ENCODE results near the gene REST. TPM values are rescaled to one million over a fixed set of nuclear protein-coding genes. Genes with fewer than 3 reads are reported as not detected.
A peak's percentile ranks its signal among the peaks of the same experiment; 100 is the strongest.

Gene REST
- total and polyA plus RNA-seq, 11 donors: 4.4 to 41.6 (median 26.8) TPM

DNA sequence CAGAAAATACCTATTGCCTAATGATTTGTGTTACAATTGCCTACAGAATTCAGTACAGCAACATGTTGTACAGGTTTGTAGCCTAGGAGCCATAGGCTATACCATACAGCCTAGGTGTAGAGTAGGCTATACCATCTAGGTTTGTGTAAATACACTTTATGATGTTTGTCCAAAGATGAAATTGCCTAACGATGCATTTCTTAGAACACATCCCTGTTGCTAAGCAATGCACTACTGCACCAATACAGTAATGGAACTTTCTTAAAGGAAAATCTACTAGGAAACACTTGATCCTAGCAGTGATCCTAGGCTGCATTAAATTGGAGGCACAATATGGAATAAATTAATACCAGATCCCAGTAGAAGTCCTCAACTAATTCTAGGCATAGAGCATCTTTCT is 51.4 kb downstream of the REST start:
- ATAC-seq (no peak), DNase-seq (no peak)
- 78 to 86% (median 85%) methylated on average over 1 of the region's 1 CpG for WGBS, 4 donors
- H3K9me3 ChIP-seq: no peaks in the 10 kb centered on the region
- peaks cover 0 to 11% (median 4%) of the 10 kb centered on the region in 12 donors for H3K4me1 ChIP-seq
- H3K27me3 ChIP-seq: no peaks in the 10 kb centered on the region
- intact Hi-C loops (cut with DNase I): no loop called here
- H3K36me3 ChIP-seq: peaks cover 0 to 34% (median 29%) of the 10 kb centered on the region in 9 donors
- peak overlapping the region in 1 of 12 donors; percentile 51 for H3K27ac ChIP-seq
- no peak overlapping the region for H3K4me3 ChIP-seq
- no peak for TF ChIP-seq POLR2A (IDR thresholded peaks at IDR 0.05)

DNA sequence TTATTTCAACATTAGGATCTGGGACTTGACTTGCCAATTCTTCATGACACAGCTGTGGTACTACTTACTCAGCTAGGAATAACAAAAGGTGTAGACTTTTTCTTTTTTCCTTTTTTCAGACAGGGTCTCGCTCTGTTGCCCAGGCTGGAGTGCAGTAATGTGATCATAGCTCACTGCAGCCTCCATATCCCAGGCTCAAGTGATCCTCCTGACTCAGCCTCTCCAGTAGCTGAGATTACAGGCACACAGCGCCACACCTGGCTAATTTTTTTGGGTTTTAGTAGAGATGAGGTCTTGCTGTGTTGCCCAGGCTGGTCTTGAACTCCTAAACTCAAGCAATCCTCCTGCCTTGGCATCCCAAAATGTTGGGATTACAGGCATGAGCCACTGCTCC is 53.4 kb downstream of the REST start:
- 97 to 100% (median 99%) methylated on average over 2 of the region's 2 CpGs for WGBS, 4 donors
- TF ChIP-seq POLR2A (IDR thresholded peaks at IDR 0.05) (no peak), CTCF (IDR thresholded peaks at IDR 0.05) (no peak)
- peaks cover 0 to 55% (median 49%) of the 10 kb centered on the region in 9 donors for H3K36me3 ChIP-seq
- H3K4me1 ChIP-seq: peaks cover 0 to 11% (median 4%) of the 10 kb centered on the region in 12 donors
- H3K27me3 ChIP-seq: no peaks in the 10 kb centered on the region
- DNase-seq: no peak
- H3K4me3 ChIP-seq: no peak overlapping the region
- no peak overlapping the region for H3K27ac ChIP-seq
- no peak for ATAC-seq
- H3K9me3 ChIP-seq: no peaks in the 10 kb centered on the region
- intact Hi-C loops (cut with DNase I): no loop called here

- peaks cover 0 to 20% (median 10%) of the 10 kb centered on the region in 12 donors for H3K9me3 ChIP-seq
- intact Hi-C loops (cut with DNase I): loop anchor here in 2 of 10 donors (5.0 to 10.0 kb wide), 2 partner anchors 57 to 59 kb away; no protein-coding TSS in a partner anchor
- H3K4me1 ChIP-seq: peaks cover 0 to 23% (median 15%) of the 10 kb centered on the region in 12 donors
- no peaks in the 10 kb centered on the region for H3K27me3 ChIP-seq
- H3K27ac ChIP-seq: no peak overlapping the region
- DNase-seq: no peak
- WGBS, 4 donors: 95 to 97% (median 96%) methylated on average over 2 of the region's 2 CpGs
- no peak overlapping the region for H3K4me3 ChIP-seq
- no peak for ATAC-seq
- H3K36me3 ChIP-seq: peaks cover 0 to 86% (median 80%) of the 10 kb centered on the region in 9 donors
- TF ChIP-seq POLR2A (IDR thresholded peaks at IDR 0.05) (no peak), CTCF (IDR thresholded peaks at IDR 0.05) (no peak)
Observed at GRCh38 chr4:56971383-56971782, 63.7 kb downstream of the REST start.

DNA sequence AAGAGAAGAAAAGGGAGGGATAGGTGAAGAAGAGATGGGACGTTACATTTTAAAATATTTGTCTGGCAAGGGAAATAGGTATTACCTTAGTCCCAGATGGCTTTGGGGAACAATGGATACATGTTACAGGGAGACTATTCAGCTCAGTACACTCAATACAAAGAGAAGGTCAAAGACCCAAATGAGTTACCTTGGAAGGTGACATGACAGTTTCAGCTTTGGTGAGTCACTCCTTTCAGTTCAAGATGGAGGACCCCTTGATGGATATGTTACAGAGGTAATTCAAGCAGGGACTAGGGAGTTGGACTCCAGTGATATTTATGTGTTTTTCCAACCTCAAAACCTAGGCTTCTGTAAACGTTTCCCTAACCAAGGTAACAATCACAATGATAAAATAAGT is 64.7 kb downstream of the REST start:
- H3K9me3 ChIP-seq: peaks cover 0 to 20% (median 10%) of the 10 kb centered on the region in 12 donors
- peaks cover 0 to 76% (median 70%) of the 10 kb centered on the region in 9 donors for H3K36me3 ChIP-seq
- intact Hi-C loops (cut with DNase I): loop anchor here in 2 of 10 donors (5.0 to 10.0 kb wide), 2 partner anchors 58 to 60 kb away; no protein-coding TSS in a partner anchor

More for the DNA sequence above, 64.7 kb downstream of the REST start:
- Histone ChIP-seq H3K27me3 (no peaks in the 10 kb centered on the region), H3K27ac (no peak overlapping the region), H3K4me1 (peaks cover 0 to 25% (median 18%) of the 10 kb centered on the region in 12 donors), H3K4me3 (no peak overlapping the region)
- no peak for ATAC-seq
- no peak for DNase-seq
- 94 to 99% (median 97%) methylated on average over 2 of the region's 2 CpGs for WGBS, 4 donors
- TF ChIP-seq POLR2A (IDR thresholded peaks at IDR 0.05) (no peak), CTCF (IDR thresholded peaks at IDR 0.05) (no peak)

All from heart left ventricle (tissue), 16 donors.